Measurements from ENCODE around the gene HS6ST2.

Gene HS6ST2

DNA sequence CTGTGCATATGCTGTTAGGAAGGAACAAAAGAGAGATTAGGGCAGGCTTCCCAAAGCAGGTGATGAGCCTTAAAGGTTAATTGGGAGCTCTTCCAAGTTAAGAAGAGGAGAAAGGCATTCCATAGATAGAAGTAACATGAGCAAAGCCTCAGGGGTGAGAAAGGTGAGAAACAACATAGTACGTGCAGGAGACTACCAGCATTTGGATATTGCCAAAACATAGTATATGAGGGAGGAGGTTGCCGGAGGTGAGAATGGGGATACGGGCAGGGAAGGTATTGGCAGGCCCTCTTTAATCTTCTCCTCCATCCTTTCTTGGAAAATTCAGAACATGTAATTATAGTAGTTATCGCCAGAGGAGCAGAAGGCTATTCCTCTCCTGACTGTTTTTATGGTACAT is 373.5 kb downstream of the HS6ST2 start:
- TF ChIP-seq, protein P1, sequence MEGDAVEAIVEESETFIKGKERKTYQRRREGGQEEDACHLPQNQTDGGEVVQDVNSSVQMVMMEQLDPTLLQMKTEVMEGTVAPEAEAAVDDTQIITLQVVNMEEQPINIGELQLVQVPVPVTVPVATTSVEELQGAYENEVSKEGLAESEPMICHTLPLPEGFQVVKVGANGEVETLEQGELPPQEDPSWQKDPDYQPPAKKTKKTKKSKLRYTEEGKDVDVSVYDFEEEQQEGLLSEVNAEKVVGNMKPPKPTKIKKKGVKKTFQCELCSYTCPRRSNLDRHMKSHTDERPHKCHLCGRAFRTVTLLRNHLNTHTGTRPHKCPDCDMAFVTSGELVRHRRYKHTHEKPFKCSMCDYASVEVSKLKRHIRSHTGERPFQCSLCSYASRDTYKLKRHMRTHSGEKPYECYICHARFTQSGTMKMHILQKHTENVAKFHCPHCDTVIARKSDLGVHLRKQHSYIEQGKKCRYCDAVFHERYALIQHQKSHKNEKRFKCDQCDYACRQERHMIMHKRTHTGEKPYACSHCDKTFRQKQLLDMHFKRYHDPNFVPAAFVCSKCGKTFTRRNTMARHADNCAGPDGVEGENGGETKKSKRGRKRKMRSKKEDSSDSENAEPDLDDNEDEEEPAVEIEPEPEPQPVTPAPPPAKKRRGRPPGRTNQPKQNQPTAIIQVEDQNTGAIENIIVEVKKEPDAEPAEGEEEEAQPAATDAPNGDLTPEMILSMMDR (IDR thresholded peaks at IDR 0.05; ENCODE audit: borderline replicate concordance, extremely low read depth, low read length, poor library complexity, severe bottlenecking), result no peak
- no peak for TF ChIP-seq EZH2 (IDR thresholded peaks at IDR 0.05; ENCODE audit: borderline replicate concordance, low read depth, low read length, severe bottlenecking)
- Histone ChIP-seq H3K79me2 (ENCODE audit: insufficient read depth, low read length) (no peaks in the 10 kb centered on the region), H2AFZ (ENCODE audit: low read depth, low read length) (no peak overlapping the region), H3K27ac (ENCODE audit: low read length) (no peak overlapping the region), H3K9me3 (ENCODE audit: insufficient read depth, low read length, severe bottlenecking) (no peaks in the 10 kb centered on the region), H3K4me1 (ENCODE audit: insufficient read depth, low read length) (no peaks in the 10 kb centered on the region), H3K9ac (ENCODE audit: low read depth, low read length) (no peak overlapping the region), H3K27me3 (ENCODE audit: insufficient read depth, low read length, poor library complexity) (no peaks in the 10 kb centered on the region), H4K20me1 (ENCODE audit: insufficient read depth, low read length) (no peaks in the 10 kb centered on the region), H3K4me3 (ENCODE audit: low read depth in 1 of 2, low read length in 2 of 2) (no peak overlapping the region), H3K36me3 (ENCODE audit: insufficient read depth, low read length) (no peaks in the 10 kb centered on the region), H3K4me2 (ENCODE audit: insufficient read depth, low read length) (no peak overlapping the region)
- DNase-seq (no peak), ATAC-seq (ENCODE audit: insufficient read depth, low read depth) (no peak)

DNA sequence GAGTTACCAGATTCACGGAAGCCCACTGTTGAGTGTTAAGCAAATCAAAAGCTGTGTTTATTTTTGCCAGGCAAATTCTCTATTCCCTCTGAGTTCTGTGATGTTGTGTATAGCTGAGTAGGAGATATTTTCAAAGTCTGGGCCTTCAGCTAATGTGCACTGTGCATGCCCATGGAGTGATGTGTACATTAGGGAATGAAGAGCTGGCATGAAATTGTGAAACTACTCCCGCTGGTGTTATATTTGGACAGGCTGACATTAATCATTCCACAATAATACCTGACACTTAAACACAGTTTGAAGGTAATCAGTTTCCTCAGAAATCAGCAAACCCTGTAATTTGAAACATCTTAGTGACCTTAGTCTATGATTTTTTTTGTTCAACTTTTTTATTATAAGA is 381.5 kb downstream of the HS6ST2 start:
- Histone ChIP-seq H4K20me1 (ENCODE audit: insufficient read depth, low read length) (no peaks in the 10 kb centered on the region), H3K27ac (ENCODE audit: low read length) (no peak overlapping the region), H3K79me2 (ENCODE audit: insufficient read depth, low read length) (no peaks in the 10 kb centered on the region), H3K9me3 (ENCODE audit: insufficient read depth, low read length, severe bottlenecking) (no peaks in the 10 kb centered on the region), H3K36me3 (ENCODE audit: insufficient read depth, low read length) (no peaks in the 10 kb centered on the region), H2AFZ (ENCODE audit: low read depth, low read length) (no peak overlapping the region), H3K4me2 (ENCODE audit: insufficient read depth, low read length) (no peak overlapping the region), H3K27me3 (ENCODE audit: insufficient read depth, low read length, poor library complexity) (no peaks in the 10 kb centered on the region), H3K9ac (ENCODE audit: low read depth, low read length) (no peak overlapping the region), H3K4me3 (ENCODE audit: low read depth in 1 of 2, low read length in 2 of 2) (no peak overlapping the region), H3K4me1 (ENCODE audit: insufficient read depth, low read length) (no peaks in the 10 kb centered on the region)
- TF ChIP-seq, protein P1 (IDR thresholded peaks at IDR 0.05; ENCODE audit: borderline replicate concordance, extremely low read depth, low read length, poor library complexity, severe bottlenecking), result no peak
- no peak for TF ChIP-seq EZH2 (IDR thresholded peaks at IDR 0.05; ENCODE audit: borderline replicate concordance, low read depth, low read length, severe bottlenecking)
- ATAC-seq (ENCODE audit: insufficient read depth, low read depth) (no peak), DNase-seq (no peak)
